ENCODE results near the gene GCK.

GCK gene

DNA sequence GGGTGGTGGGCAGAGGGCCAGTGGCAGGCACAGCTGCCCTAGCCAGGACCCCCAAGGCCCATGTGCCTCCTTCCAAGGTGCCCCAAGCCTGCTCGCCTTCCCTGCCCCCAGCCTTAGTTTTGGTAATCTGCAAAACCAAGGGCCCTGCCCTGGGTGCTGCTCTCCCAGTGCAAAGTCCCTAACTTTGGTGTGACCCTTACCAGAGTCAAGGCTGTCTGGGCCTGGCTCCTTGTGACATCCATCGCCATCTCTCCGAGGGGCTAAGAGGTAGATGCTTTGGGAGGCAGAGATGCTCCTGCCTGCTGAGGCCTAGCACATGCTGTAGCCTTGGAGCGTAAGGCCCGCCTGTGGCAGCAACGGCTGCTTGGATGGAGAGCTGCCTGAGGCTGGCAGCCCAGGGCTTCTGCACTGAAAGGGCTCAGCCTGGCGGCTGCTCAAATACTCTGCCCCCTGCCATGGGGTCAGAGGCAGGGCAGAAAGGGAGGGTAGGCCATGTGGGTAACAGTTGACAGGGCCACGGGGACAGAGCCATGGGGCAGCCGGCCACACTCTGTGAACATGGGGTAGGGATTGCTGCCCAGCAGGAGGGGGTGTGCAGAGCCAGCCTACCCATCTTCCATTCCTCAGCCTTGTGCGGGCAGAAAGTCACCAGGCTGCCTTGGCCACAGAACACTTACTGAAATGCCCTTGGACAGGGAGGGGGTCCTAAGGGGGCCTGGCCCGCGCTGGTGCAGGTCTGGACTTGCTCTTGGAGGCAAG, 30.2 kb downstream of the GCK start:
- Histone ChIP-seq H3K27ac (ENCODE audit: low read depth, low read length) (no peak overlapping the region), H3K27me3 (ENCODE audit: control insufficient read depth, insufficient read depth, low read length) (no peaks in the 10 kb centered on the region), H3K9me3 (ENCODE audit: control insufficient read depth, insufficient read depth, low read depth, low read length) (no peaks in the 10 kb centered on the region), H3K4me3 (ENCODE audit: low read depth, low read length) (no peak overlapping the region), H3K4me1 (ENCODE audit: control insufficient read depth, insufficient read depth, low read length) (peaks cover 11% of the 10 kb centered on the region), H3K36me3 (ENCODE audit: control insufficient read depth, insufficient read depth, low read length) (no peaks in the 10 kb centered on the region), H3K9ac (ENCODE audit: low read length) (no peak overlapping the region)

DNA sequence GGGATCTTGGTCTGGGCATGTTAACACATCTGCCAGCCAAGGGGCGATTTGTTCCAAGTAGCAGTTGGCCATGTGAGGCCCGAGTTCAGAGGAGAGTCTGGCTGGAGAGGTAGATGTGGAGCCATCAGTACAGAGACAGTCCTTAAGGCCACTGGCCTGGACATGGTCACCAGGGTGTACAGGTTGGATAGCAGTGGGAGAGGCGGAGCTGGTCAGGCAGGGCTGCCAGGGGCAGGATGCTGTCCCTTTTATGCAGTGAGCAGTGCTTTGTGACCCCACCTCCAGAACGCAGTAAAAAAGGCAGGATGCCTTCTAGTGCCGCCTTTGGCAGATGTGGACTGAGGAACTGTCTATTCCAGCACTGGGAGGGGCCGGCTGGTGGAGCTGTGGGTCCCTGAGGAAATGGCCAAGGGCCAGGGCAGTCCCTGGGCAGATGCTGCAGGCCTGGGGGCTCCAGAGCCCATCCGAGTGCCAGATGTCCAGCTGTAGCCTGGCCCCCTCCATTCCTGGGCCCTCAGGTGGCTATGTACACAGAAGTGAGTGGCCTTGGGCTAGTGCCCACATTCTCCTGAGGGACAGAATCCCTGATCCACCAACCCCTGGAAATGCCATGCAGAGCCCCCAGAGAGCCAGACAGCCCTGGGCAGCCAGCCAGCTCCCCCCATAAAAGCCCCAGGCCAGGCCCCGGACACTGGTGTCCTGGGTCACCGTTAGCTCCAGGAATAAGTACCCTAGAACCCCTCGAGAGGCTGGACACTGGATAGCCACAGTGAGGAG, 31.0 kb downstream of the GCK start:
- no peaks in the 10 kb centered on the region for H3K9me3 ChIP-seq (ENCODE audit: control insufficient read depth, insufficient read depth, low read depth, low read length)
- H3K36me3 ChIP-seq (ENCODE audit: control insufficient read depth, insufficient read depth, low read length): no peaks in the 10 kb centered on the region
- H3K27ac ChIP-seq (ENCODE audit: low read depth, low read length): no peak overlapping the region
- no peak overlapping the region for H3K9ac ChIP-seq (ENCODE audit: low read length)
- H3K4me3 ChIP-seq (ENCODE audit: low read depth, low read length): no peak overlapping the region
- peaks cover 6% of the 10 kb centered on the region; the same call in 1 of the 2 replicates for H3K4me1 ChIP-seq (ENCODE audit: control insufficient read depth, insufficient read depth, low read length)
- H3K27me3 ChIP-seq (ENCODE audit: control insufficient read depth, insufficient read depth, low read length): no peaks in the 10 kb centered on the region

DNA sequence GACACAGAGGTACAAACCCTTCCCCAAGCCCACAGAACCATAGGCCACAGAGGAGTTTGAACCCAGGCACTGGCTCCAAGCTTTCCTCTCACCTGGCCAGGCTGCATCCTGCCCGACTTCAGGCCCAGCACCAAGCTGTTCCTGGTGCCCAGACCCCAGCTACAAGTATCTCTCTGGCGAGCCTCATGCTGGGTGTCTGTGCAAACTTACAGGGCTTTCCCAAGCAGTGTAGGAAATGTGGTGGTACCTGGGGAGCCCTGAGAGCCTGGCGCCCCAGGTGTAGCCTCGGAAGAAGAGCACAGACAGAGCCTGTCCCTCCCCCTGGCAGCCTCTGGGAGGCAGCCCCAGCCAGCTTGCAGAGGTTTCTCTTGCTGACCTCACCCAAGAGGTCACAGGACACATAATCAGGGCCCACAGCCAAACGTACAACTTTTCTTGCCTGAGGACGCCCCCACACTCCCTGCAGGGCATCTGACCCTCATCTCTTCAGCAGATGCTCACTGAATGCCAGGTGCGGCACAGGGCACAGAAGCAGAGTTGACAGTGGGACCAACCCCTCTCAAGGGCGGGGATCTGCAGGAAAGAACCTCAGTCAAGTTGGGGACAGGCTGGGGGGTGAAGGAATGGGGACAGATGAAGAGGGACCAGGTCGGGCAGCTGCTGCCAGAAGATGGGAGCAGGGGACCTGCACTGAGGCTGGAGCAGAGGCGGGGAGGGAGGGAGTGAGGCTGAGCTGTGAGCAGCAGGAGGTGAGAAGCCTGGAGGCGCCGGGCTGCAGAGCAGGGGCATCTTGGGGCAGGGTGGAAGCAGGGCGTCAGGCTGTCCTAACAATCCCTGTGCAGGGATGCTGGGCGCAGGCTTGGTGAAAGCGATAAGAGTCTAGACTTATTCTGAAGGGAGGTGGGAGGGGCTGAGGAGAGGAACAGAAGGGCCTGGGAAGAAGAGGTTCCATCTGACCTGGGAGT, 31.8 kb downstream of the GCK start:
- H3K4me1 ChIP-seq (ENCODE audit: control insufficient read depth, insufficient read depth, low read length): peaks cover 5% of the 10 kb centered on the region; the same call in 1 of the 2 replicates
- H3K27ac ChIP-seq (ENCODE audit: low read depth, low read length): no peak overlapping the region
- H3K27me3 ChIP-seq (ENCODE audit: control insufficient read depth, insufficient read depth, low read length): no peaks in the 10 kb centered on the region
- no peak overlapping the region for H3K4me3 ChIP-seq (ENCODE audit: low read depth, low read length)
- no peaks in the 10 kb centered on the region for H3K9me3 ChIP-seq (ENCODE audit: control insufficient read depth, insufficient read depth, low read depth, low read length)
- H3K9ac ChIP-seq (ENCODE audit: low read length): no peak overlapping the region
- H3K36me3 ChIP-seq (ENCODE audit: control insufficient read depth, insufficient read depth, low read length): no peaks in the 10 kb centered on the region

DNA sequence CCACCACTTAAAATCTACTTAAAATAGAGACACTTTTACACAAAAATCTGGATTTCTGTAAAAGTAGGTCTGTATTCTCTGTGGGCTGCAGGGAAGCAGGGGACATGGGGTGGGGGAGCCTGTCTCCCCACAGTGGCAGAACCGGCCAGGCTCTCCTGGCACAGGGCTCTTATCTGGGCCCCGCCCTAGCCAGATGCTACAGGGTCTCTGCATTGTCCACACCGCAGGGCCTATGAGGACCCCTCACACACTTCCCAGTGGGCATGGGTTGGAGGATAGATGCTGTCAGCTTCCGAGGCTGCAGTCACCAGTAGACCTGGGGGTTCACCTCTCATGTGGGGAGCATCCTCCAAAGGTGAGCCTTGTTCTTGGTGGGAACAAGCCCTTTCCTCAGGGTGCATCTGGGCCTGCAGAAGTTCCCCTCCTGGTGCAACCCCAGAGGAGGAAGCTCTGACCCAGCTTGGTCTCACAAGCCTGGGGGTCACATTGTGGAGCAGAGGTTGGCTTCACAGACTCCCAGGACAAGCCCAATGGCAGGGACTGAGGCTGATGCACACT, 32.7 kb downstream of the GCK start:
- H3K4me1 ChIP-seq (ENCODE audit: control insufficient read depth, insufficient read depth, low read length): peaks cover 5% of the 10 kb centered on the region; the same call in 1 of the 2 replicates
- no peak overlapping the region for H3K27ac ChIP-seq (ENCODE audit: low read depth, low read length)
- H3K27me3 ChIP-seq (ENCODE audit: control insufficient read depth, insufficient read depth, low read length): no peaks in the 10 kb centered on the region
- no peak overlapping the region for H3K9ac ChIP-seq (ENCODE audit: low read length)
- no peaks in the 10 kb centered on the region for H3K9me3 ChIP-seq (ENCODE audit: control insufficient read depth, insufficient read depth, low read depth, low read length)
- H3K4me3 ChIP-seq (ENCODE audit: low read depth, low read length): no peak overlapping the region
- no peaks in the 10 kb centered on the region for H3K36me3 ChIP-seq (ENCODE audit: control insufficient read depth, insufficient read depth, low read length)

DNA sequence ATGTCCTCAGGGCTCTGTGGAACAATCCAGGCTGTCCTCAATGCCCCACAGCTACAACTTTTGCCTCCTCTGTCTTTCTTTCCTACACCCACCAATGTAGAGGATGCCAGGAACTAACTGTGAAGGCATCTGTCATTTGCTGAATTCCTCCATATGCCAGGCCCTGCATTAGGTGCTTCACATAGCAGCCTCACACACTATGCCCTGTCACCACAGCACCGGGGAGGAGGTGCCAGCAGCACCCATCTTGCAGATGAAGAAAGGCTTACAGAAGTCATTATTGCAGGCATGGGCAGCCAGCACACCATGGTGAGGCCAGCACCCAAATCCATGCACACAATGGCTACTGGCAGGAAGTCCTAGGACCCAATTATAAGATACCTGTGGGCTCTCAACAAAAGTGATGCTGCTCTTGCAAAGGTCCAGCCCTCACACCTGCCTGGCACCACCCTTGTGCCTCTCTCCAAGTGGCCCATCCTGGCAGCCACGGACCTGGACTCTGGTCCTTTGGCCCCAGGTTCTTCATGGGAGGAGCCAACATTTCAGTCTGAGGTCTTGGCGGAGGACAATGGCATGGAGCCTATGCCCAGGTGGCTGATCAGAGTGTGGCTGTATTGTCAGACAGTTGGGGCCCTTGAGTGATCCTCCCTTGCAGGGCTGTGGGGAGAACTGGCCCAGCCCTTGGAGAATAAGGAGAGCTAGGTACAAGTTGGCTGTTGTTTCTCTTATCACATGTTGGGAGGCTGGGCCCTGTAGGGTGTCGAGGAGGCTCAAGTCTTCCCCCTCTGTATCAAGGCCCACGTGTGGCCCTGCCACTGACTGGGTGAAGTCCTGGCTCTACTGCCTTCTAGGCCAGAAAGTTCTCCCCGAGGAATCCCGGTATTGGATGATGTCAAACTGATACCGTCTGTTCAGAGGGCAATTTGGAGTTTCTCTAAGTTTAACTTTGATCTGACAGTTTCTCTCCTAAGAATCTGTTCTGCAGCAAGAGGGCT, 33.8 kb downstream of the GCK start:
- Histone ChIP-seq H3K27me3 (ENCODE audit: control insufficient read depth, insufficient read depth, low read length) (no peaks in the 10 kb centered on the region), H3K27ac (ENCODE audit: low read depth, low read length) (no peak overlapping the region), H3K9me3 (ENCODE audit: control insufficient read depth, insufficient read depth, low read depth, low read length) (no peaks in the 10 kb centered on the region), H3K4me1 (ENCODE audit: control insufficient read depth, insufficient read depth, low read length) (peaks cover 5% of the 10 kb centered on the region; the same call in 1 of the 2 replicates), H3K9ac (ENCODE audit: low read length) (no peak overlapping the region), H3K4me3 (ENCODE audit: low read depth, low read length) (no peak overlapping the region), H3K36me3 (ENCODE audit: control insufficient read depth, insufficient read depth, low read length) (no peaks in the 10 kb centered on the region)

DNA sequence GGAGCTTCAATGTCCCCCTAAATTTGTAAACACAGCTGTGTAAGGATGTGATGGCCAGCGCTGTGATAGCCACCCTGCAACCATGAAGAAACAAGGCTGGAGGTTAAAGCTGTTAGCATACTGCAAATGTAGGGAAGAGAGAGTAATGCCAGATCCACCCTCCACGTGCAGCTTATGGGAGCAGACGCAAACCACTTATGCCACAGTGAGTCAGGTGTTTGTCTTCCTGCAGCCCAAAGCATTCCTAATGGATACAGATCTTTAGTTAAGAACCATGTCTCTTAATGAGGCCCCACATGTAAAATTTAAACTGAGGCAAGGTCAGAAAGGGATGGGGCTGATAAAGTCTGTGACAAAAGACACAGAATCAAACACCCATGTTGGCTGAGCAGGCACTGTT, 34.5 kb downstream of the GCK start:
- H3K4me3 ChIP-seq (ENCODE audit: low read depth, low read length): no peak overlapping the region
- H3K9ac ChIP-seq (ENCODE audit: low read length): no peak overlapping the region
- H3K36me3 ChIP-seq (ENCODE audit: control insufficient read depth, insufficient read depth, low read length): no peaks in the 10 kb centered on the region
- peaks cover 5% of the 10 kb centered on the region; the same call in 1 of the 2 replicates for H3K4me1 ChIP-seq (ENCODE audit: control insufficient read depth, insufficient read depth, low read length)
- no peaks in the 10 kb centered on the region for H3K27me3 ChIP-seq (ENCODE audit: control insufficient read depth, insufficient read depth, low read length)
- H3K9me3 ChIP-seq (ENCODE audit: control insufficient read depth, insufficient read depth, low read depth, low read length): no peaks in the 10 kb centered on the region
- H3K27ac ChIP-seq (ENCODE audit: low read depth, low read length): no peak overlapping the region

DNA sequence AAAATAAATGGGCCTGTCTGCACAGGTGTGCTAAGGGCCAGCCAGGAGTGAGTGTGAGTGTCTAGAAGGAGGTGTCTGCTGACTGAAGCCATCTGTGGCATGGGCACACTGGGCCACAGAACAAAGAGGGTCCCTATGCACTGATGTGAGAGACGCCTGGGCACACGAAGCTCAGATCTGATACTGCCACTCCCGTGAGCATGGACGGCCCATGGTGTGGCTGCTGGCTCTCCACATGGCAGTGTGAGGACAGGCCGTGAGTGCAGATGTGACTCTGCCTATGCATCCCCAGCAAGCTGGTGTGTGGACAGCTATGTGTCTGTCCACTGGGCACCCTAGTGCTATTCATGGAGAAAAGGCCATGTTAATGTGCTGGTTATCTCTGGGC, 35.3 kb downstream of the GCK start:
- no peak overlapping the region for H3K9ac ChIP-seq (ENCODE audit: low read length)
- H3K4me3 ChIP-seq (ENCODE audit: low read depth, low read length): no peak overlapping the region
- peaks cover 5% of the 10 kb centered on the region; the same call in 1 of the 2 replicates for H3K4me1 ChIP-seq (ENCODE audit: control insufficient read depth, insufficient read depth, low read length)
- no peaks in the 10 kb centered on the region for H3K36me3 ChIP-seq (ENCODE audit: control insufficient read depth, insufficient read depth, low read length)
- H3K27ac ChIP-seq (ENCODE audit: low read depth, low read length): no peak overlapping the region
- H3K27me3 ChIP-seq (ENCODE audit: control insufficient read depth, insufficient read depth, low read length): no peaks in the 10 kb centered on the region
- H3K9me3 ChIP-seq (ENCODE audit: control insufficient read depth, insufficient read depth, low read depth, low read length): no peaks in the 10 kb centered on the region

DNA sequence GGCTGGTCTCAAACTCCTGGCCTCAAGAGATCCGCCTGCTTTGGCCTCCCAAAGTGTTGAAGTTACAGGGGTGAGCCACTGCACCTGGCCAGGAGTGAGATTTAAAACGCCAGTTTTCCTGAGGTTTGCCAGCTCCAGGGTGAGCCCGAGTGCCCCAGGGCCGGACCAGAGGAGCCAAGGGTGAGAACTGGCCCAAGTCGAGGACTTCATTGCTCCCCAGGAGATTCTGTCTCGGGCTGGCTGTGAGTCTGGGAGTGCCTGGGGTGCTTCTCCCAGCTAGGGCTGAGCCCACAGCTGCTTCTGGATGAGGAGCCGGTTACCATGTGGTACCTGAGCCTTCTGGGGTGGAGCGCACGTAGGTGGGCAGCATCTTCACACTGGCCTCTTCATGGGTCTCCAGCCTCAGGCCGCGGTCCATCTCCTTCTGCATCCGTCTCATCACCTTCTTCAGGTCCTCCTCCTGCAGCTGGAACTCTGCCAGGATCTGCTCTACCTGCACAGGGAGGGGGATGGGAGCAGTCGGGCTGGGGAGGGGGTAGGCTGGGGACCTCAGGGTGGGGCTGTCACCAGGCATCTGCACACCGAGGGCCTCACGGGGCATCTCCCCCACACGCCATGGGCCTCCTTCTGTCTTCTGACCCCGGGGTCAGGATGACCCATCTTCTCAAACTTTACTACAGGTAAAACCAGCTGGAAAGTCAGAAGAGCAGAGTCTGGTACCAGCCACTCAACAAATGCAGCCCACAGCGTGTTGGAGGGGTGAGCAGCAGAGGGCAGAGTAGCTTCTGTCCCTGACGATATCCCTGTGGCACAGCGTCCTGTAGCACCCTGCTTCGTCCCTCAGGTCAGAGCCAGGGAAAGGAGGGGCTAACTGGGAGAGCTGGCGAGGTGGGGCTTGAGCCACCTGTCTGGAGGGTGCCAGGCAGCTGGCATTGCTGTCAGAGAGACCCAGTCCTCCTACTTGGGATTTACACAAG, 36.0 kb downstream of the GCK start:
- Histone ChIP-seq H3K36me3 (ENCODE audit: control insufficient read depth, insufficient read depth, low read length) (no peaks in the 10 kb centered on the region), H3K27me3 (ENCODE audit: control insufficient read depth, insufficient read depth, low read length) (no peaks in the 10 kb centered on the region), H3K4me1 (ENCODE audit: control insufficient read depth, insufficient read depth, low read length) (peaks cover 5% of the 10 kb centered on the region; the same call in 1 of the 2 replicates), H3K9ac (ENCODE audit: low read length) (no peak overlapping the region), H3K4me3 (ENCODE audit: low read depth, low read length) (no peak overlapping the region), H3K9me3 (ENCODE audit: control insufficient read depth, insufficient read depth, low read depth, low read length) (no peaks in the 10 kb centered on the region), H3K27ac (ENCODE audit: low read depth, low read length) (no peak overlapping the region)

DNA sequence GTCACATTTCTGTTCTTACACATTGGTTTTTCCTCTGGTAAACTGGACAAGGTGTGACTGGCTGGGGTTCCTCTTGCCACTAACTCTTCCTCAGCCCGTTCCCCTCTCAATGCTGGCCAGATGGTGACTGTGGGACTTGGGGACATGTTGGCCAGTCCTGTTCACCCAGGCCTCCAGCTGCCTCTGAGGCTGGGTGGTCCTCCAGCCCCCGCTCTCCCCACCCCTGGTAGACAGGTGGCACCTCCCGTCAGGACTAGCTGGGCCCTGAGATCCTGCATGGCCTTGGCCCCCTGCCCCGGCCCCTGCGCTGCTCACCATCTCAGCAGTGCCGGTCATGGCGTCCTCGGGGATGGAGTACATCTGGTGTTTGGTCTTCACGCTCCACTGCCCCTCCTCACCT, 37.3 kb downstream of the GCK start:
- no peak overlapping the region for H3K27ac ChIP-seq (ENCODE audit: low read depth, low read length)
- H3K4me1 ChIP-seq (ENCODE audit: control insufficient read depth, insufficient read depth, low read length): peaks cover 11% of the 10 kb centered on the region
- H3K4me3 ChIP-seq (ENCODE audit: low read depth, low read length): no peak overlapping the region
- no peaks in the 10 kb centered on the region for H3K36me3 ChIP-seq (ENCODE audit: control insufficient read depth, insufficient read depth, low read length)
- H3K9ac ChIP-seq (ENCODE audit: low read length): no peak overlapping the region
- no peaks in the 10 kb centered on the region for H3K9me3 ChIP-seq (ENCODE audit: control insufficient read depth, insufficient read depth, low read depth, low read length)
- no peaks in the 10 kb centered on the region for H3K27me3 ChIP-seq (ENCODE audit: control insufficient read depth, insufficient read depth, low read length)

Measured in HUES6 (cell line).